ENCODE results near the gene OR2V2.

GRCh38 chr5:181204826-181205760 lies 57.7 kb downstream of the OR2V2 start, which contains the start of gene TRIM7:
- TF ChIP-seq POLR2A (IDR thresholded peaks at IDR 0.05; ENCODE audit: low read depth, low read length) (no peak), JUN (IDR thresholded peaks at IDR 0.05; ENCODE audit: borderline replicate concordance, insufficient read depth, insufficient read length, low read depth) (no peak)
- TF ChIP-seq, protein P1, sequence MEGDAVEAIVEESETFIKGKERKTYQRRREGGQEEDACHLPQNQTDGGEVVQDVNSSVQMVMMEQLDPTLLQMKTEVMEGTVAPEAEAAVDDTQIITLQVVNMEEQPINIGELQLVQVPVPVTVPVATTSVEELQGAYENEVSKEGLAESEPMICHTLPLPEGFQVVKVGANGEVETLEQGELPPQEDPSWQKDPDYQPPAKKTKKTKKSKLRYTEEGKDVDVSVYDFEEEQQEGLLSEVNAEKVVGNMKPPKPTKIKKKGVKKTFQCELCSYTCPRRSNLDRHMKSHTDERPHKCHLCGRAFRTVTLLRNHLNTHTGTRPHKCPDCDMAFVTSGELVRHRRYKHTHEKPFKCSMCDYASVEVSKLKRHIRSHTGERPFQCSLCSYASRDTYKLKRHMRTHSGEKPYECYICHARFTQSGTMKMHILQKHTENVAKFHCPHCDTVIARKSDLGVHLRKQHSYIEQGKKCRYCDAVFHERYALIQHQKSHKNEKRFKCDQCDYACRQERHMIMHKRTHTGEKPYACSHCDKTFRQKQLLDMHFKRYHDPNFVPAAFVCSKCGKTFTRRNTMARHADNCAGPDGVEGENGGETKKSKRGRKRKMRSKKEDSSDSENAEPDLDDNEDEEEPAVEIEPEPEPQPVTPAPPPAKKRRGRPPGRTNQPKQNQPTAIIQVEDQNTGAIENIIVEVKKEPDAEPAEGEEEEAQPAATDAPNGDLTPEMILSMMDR (IDR thresholded peaks at IDR 0.05; ENCODE audit: extremely low read depth in 1 of 2, insufficient read depth in 1 of 2, low read depth in 1 of 2, low read length in 2 of 2): no peak

All from endothelial cell of umbilical vein (primary cell).